Aorta (tissue), 5 donors: ENCODE data around the gene FGF3. TPM values are rescaled to one million over a fixed set of nuclear protein-coding genes. Genes with fewer than 3 reads are reported as not detected.

ENCODE experiments used
- ATAC-seq: fragments of 200-7000 bp; cut with Tn5 transposase; one replicate; pipeline ENCODE4 v1.9.1; 2022; ENCODE audit warnings: moderate library complexity; ENCODE audit not compliant: low FRiP score
- DNase-seq, 2 donors: peaks; one replicate each; pipeline ENCODE4 v3.0.0-alpha.2; 2020
- H3K27ac ChIP-seq, 2 donors: one replicate each; pipeline ENCODE4 v1.5.1; 2013; ENCODE audit warnings: low read length in 2 of 2, mild to moderate bottlenecking in 2 of 2, moderate library complexity in 2 of 2, control low read depth in 1 of 2, inconsistent platforms in 1 of 2, low read depth in 1 of 2
- H3K27me3 ChIP-seq, 2 donors: one replicate each; pipeline ENCODE4 v1.6.1; 2013; ENCODE audit warnings: control low read depth in 1 of 2, low read length in 1 of 2, mild to moderate bottlenecking in 1 of 2, moderate library complexity in 1 of 2; ENCODE audit not compliant: insufficient read depth in 2 of 2, control insufficient read depth in 1 of 2
- H3K36me3 ChIP-seq, 2 donors: one replicate each; pipeline ENCODE4 v1.6.1; 2013; ENCODE audit warnings: control low read depth in 1 of 2, low read length in 1 of 2, mild to moderate bottlenecking in 1 of 2; ENCODE audit not compliant: insufficient read depth in 2 of 2, control insufficient read depth in 1 of 2
- H3K4me1 ChIP-seq, 2 donors: one replicate each; pipeline ENCODE4 v1.6.1; 2013; ENCODE audit warnings: low read length in 2 of 2, control low read depth in 1 of 2, mild to moderate bottlenecking in 1 of 2, moderate library complexity in 1 of 2; ENCODE audit not compliant: insufficient read depth in 2 of 2, control insufficient read depth in 1 of 2
- H3K4me3 ChIP-seq, 2 donors: one replicate each; pipeline ENCODE4 v1.5.1; 2013; ENCODE audit warnings: low read length in 2 of 2, control low read depth in 1 of 2, mild to moderate bottlenecking in 1 of 2
- H3K9me3 ChIP-seq: one replicate; pipeline ENCODE4 v1.6.1; 2013; ENCODE audit warnings: mild to moderate bottlenecking, low read length; ENCODE audit not compliant: control insufficient read depth
- WGBS, 2 donors: extraction: QIAGEN DNeasy Blood & Tissue Kit; methylation state at CpG; one replicate each; pipeline ENCODE4 v1.1.7; 2013; 5-methylcytosine and 5-hydroxymethylcytosine counted together
- intact Hi-C, 2 donors: fragments of 100-400 bp; cut with DNase I; formaldehyde crosslinking; loops; one replicate each; pipeline versions ENCODE4 v1.14.2 to v1.15.0; 2022
- polyA plus RNA-seq, 2 donors: library from polyadenylated mRNA; stranded (reverse); fragments of 200-250 nt; gene quantifications; one replicate each; pipeline ENCODE4 v1.2.3, GENCODE V29; 2013
- total RNA-seq, 2 donors: library from RNA; stranded (reverse); fragmentation: NEBNext Ultra II Directional; extraction: Animal tissue kit (Norgen Biotek cat#: 25700); gene quantifications; one replicate each; pipeline ENCODE4 v1.2.1, GENCODE V29; 2021
- donor health status: healthy with polysubstance abuse.
- donor health status: Bipolar disorder and iron deficiency.
- donor health status: DM: no; HTN: no; CAD: no.
- donor health status: DM: no; HTN: no; CAD: no.
- donor health status: DM: yes; HTN: yes; CAD: no.

FGF3 gene
- total and polyA plus RNA-seq, 4 donors = not detected

- DNase-seq = peak in 1 of 2 donors; percentile 64
- Histone ChIP-seq H3K4me3 (no peak overlapping the region), H3K36me3 (no peaks in the 10 kb centered on the region), H3K4me1 (no peaks in the 10 kb centered on the region), H3K9me3 (no peaks in the 10 kb centered on the region), H3K27ac (no peak overlapping the region), H3K27me3 (peaks cover 0 to 1% of the 10 kb centered on the region in 2 donors)
- intact Hi-C loops = no loop called here
- ATAC-seq = no peak
- 59 to 70% methylated on average over 20 of the region's 20 CpGs for WGBS, 2 donors
These were observed 21.4 kb upstream of the FGF3 start for GRCh38 chr11:69840371-69841169.

GRCh38 chr11:69839516-69839915 lies 20.3 kb upstream of the FGF3 start:
- intact Hi-C loops = no loop called here
- Histone ChIP-seq H3K27ac (no peak overlapping the region), H3K27me3 (peaks cover 0 to 1% of the 10 kb centered on the region in 2 donors), H3K9me3 (no peaks in the 10 kb centered on the region), H3K36me3 (no peaks in the 10 kb centered on the region), H3K4me3 (no peak overlapping the region), H3K4me1 (no peaks in the 10 kb centered on the region)
- DNase-seq = peak in 1 of 2 donors; percentile 41
- no peak for ATAC-seq
- WGBS, 2 donors = 83 to 91% methylated on average over 9 of the region's 9 CpGs

GRCh38 chr11:69837791-69838190 lies 18.6 kb upstream of the FGF3 start:
- ATAC-seq (no peak), DNase-seq (no peak)
- Histone ChIP-seq H3K4me3 (no peak overlapping the region), H3K9me3 (no peaks in the 10 kb centered on the region), H3K4me1 (no peaks in the 10 kb centered on the region), H3K27ac (no peak overlapping the region), H3K36me3 (no peaks in the 10 kb centered on the region), H3K27me3 (peaks cover 0 to 1% of the 10 kb centered on the region in 2 donors)
- intact Hi-C loops = no loop called here
- 96% methylated on average over 5 of the region's 5 CpGs for WGBS, 2 donors

GRCh38 chr11:69836401-69836800 lies 17.2 kb upstream of the FGF3 start:
- DNase-seq (no peak), ATAC-seq (no peak)
- H3K36me3 ChIP-seq = no peaks in the 10 kb centered on the region
- H3K9me3 ChIP-seq = no peaks in the 10 kb centered on the region
- H3K4me1 ChIP-seq = no peaks in the 10 kb centered on the region
- H3K27me3 ChIP-seq = no peaks in the 10 kb centered on the region
- 93 to 95% methylated on average over 17 of the region's 17 CpGs for WGBS, 2 donors
- no peak overlapping the region for H3K4me3 ChIP-seq
- H3K27ac ChIP-seq = no peak overlapping the region
- intact Hi-C loops = no loop called here

GRCh38 chr11:69834811-69835800 lies 15.9 kb upstream of the FGF3 start:
- Histone ChIP-seq H3K4me3 (no peak overlapping the region), H3K27me3 (no peaks in the 10 kb centered on the region), H3K4me1 (no peaks in the 10 kb centered on the region), H3K36me3 (no peaks in the 10 kb centered on the region), H3K27ac (no peak overlapping the region), H3K9me3 (no peaks in the 10 kb centered on the region)
- WGBS, 2 donors = 57 to 60% methylated on average over 35 of the region's 35 CpGs
- intact Hi-C loops = no loop called here
- ATAC-seq = no peak
- peak in 1 of 2 donors; percentile 16 for DNase-seq

- Histone ChIP-seq H3K36me3 (no peaks in the 10 kb centered on the region), H3K4me1 (no peaks in the 10 kb centered on the region), H3K27me3 (no peaks in the 10 kb centered on the region), H3K27ac (no peak overlapping the region), H3K9me3 (no peaks in the 10 kb centered on the region), H3K4me3 (no peak overlapping the region)
- ATAC-seq = no peak
- WGBS, 2 donors = 90 to 92% methylated on average over 11 to 12 of the region's 12 CpGs
- DNase-seq = no peak
- intact Hi-C loops = no loop called here
These were observed 15.0 kb upstream of the FGF3 start for GRCh38 chr11:69834251-69834650.

- H3K27ac ChIP-seq = no peak overlapping the region
- H3K36me3 ChIP-seq = no peaks in the 10 kb centered on the region
- H3K4me1 ChIP-seq = no peaks in the 10 kb centered on the region
- peak in 1 of 2 donors; percentile 18 for DNase-seq
- intact Hi-C loops = no loop called here
- no peaks in the 10 kb centered on the region for H3K27me3 ChIP-seq
- ATAC-seq = no peak
- H3K9me3 ChIP-seq = no peaks in the 10 kb centered on the region
- H3K4me3 ChIP-seq = no peak overlapping the region
- 52 to 56% methylated on average over 21 of the region's 21 CpGs for WGBS, 2 donors
These were observed 13.6 kb upstream of the FGF3 start for GRCh38 chr11:69832561-69833413.

- Histone ChIP-seq H3K4me3 (no peak overlapping the region), H3K4me1 (no peaks in the 10 kb centered on the region), H3K27me3 (no peaks in the 10 kb centered on the region), H3K27ac (no peak overlapping the region), H3K36me3 (no peaks in the 10 kb centered on the region), H3K9me3 (peaks cover 2% of the 10 kb centered on the region)
- 63 to 82% methylated on average over 2 of the region's 2 CpGs for WGBS, 2 donors
- no peak for ATAC-seq
- intact Hi-C loops = no loop called here
- DNase-seq = no peak
These were observed 12.8 kb upstream of the FGF3 start for GRCh38 chr11:69831985-69832384.
